Hepatocyte (in vitro differentiated cells): ENCODE data around the gene ATG3.

Source experiments
- CTCF ChIP-seq: fragments of 200-600 bp; sonication (generic); IDR thresholded peaks from 2 replicates; pipeline ENCODE4 v1.5.1; 2016; ENCODE audit warnings: antibody characterized with exemption, mild to moderate bottlenecking; ENCODE audit not compliant: poor library complexity
- EZH2 ChIP-seq: fragments of 200-600 bp; sonication (generic); IDR thresholded peaks from 2 replicates; pipeline ENCODE4 v1.6.1; 2016; ENCODE audit warnings: antibody characterized with exemption, mild to moderate bottlenecking, borderline replicate concordance

GRCh38 chr3:112610121-112610520 lies 48.4 kb upstream of the ATG3 start:
- TF ChIP-seq CTCF: no peak
- TF ChIP-seq EZH2: no peak
